NCI-H526 treated with DMSO at 0.1 percent for 48 hours (cell line): ENCODE measurements around the gene CCDC87.
"Not testable (repeated sequence)": the region's sequence is repeated elsewhere in the genome, so short reads cannot be mapped to it uniquely, and the experiment has no call there.

Experiments
- DNase-seq: peaks from one replicate; lab custom pipeline; 2025; lab: John Stamatoyannopoulos, UW

CCDC87 gene

GRCh38 chr11:66555416-66555815 is 37.4 kb downstream of the CCDC87 start:
- DNase-seq: no peak

- DNase-seq: no peak
These were observed 38.3 kb downstream of the CCDC87 start for GRCh38 chr11:66554602-66555001.

- DNase-seq: no peak
These were observed 42.0 kb downstream of the CCDC87 start for GRCh38 chr11:66550887-66551286.

- no peak for DNase-seq
These were observed 43.2 kb downstream of the CCDC87 start for GRCh38 chr11:66549696-66550095.

GRCh38 chr11:66548774-66549630 is 43.9 kb downstream of the CCDC87 start:
- DNase-seq: no peak

- no peak for DNase-seq
These were observed 44.8 kb downstream of the CCDC87 start for GRCh38 chr11:66548041-66548440.

GRCh38 chr11:66547662-66548009 is 45.2 kb downstream of the CCDC87 start:
- no peak for DNase-seq

- no peak for DNase-seq
These were observed 45.7 kb downstream of the CCDC87 start for GRCh38 chr11:66546966-66547661.

- no peak for DNase-seq
These were observed 46.4 kb downstream of the CCDC87 start, which contains the start of gene ACTN3 for GRCh38 chr11:66546368-66546965. Gene ACTN3 (plus strand): TSS chr11:66546903. CDS start chr11:66546938, 35 bp downstream.

- peak; percentile 93 for DNase-seq
These were observed 47.0 kb downstream of the CCDC87 start, which contains the start of gene ZDHHC24 for GRCh38 chr11:66545701-66546367. Gene ZDHHC24 (minus strand): TSS chr11:66546048. CDS start chr11:66546003, 45 bp downstream.

GRCh38 chr11:66544952-66545351 is 47.9 kb downstream of the CCDC87 start:
- DNase-seq: not testable (repeated sequence)

- DNase-seq: peak; percentile 24
These were observed 49.4 kb downstream of the CCDC87 start for GRCh38 chr11:66543263-66544107.

GRCh38 chr11:66542362-66542761 is 50.5 kb downstream of the CCDC87 start:
- DNase-seq: no peak

GRCh38 chr11:66541892-66542291 is 51.0 kb downstream of the CCDC87 start:
- DNase-seq: no peak

- DNase-seq: not testable (repeated sequence)
These were observed 52.3 kb downstream of the CCDC87 start for GRCh38 chr11:66540598-66540997.
